ENCODE data around the gene PKMYT1. TPM values are rescaled to one million over a fixed set of nuclear protein-coding genes. Genes with fewer than 3 reads are reported as not detected.

Gene PKMYT1
- polyA plus RNA-seq, 1 experiment: 1.2 TPM

GRCh38 chr16:2976201-2976600 is 4.0 kb downstream of the PKMYT1 start:
- POLR2A ChIA-PET: no interaction called here
- no peak for DNase-seq (ENCODE audit: low read depth, low spot score)
- H3K27ac ChIP-seq (ENCODE audit: low read depth, low read length): no peak overlapping the region
- no peaks in the 10 kb centered on the region for H3K27me3 ChIP-seq (ENCODE audit: control insufficient read depth, insufficient read depth, low read length)
- no peak overlapping the region for H3K4me3 ChIP-seq (ENCODE audit: low read depth, low read length)
- CTCF ChIA-PET: interaction anchor here (1.5 kb wide), 1 partner anchor 14 kb away, joined by 5 read pairs; no protein-coding TSS in a partner anchor
- no peak for TF ChIP-seq CTCF (IDR thresholded peaks at IDR 0.05; ENCODE audit: low read depth, low read length)
- peaks cover 5% of the 10 kb centered on the region; the same call in 1 of the 2 replicates for H3K9me3 ChIP-seq (ENCODE audit: control insufficient read depth, insufficient read depth, low read length)

- ChIA-PET CTCF (interaction anchor here (1.5 kb wide), 1 partner anchor 13 kb away, joined by 5 read pairs; no protein-coding TSS in a partner anchor), POLR2A (no interaction called here)
- DNase-seq (ENCODE audit: low read depth, low spot score): no peak
- no peak overlapping the region for H3K4me3 ChIP-seq (ENCODE audit: low read depth, low read length)
- H3K9me3 ChIP-seq (ENCODE audit: control insufficient read depth, insufficient read depth, low read length): no peaks in the 10 kb centered on the region; the same call in 1 of the 2 replicates
- no peak overlapping the region for H3K27ac ChIP-seq (ENCODE audit: low read depth, low read length)
- H3K27me3 ChIP-seq (ENCODE audit: control insufficient read depth, insufficient read depth, low read length): no peaks in the 10 kb centered on the region
- no peak for TF ChIP-seq CTCF (IDR thresholded peaks at IDR 0.05; ENCODE audit: low read depth, low read length)
Observed at GRCh38 chr16:2975161-2975795, 5.0 kb downstream of the PKMYT1 start.

- Histone ChIP-seq H3K9me3 (ENCODE audit: control insufficient read depth, insufficient read depth, low read length) (no peaks in the 10 kb centered on the region; the same call in 1 of the 2 replicates), H3K27ac (ENCODE audit: low read depth, low read length) (no peak overlapping the region), H3K4me3 (ENCODE audit: low read depth, low read length) (no peak overlapping the region), H3K27me3 (ENCODE audit: control insufficient read depth, insufficient read depth, low read length) (no peaks in the 10 kb centered on the region)
- DNase-seq (ENCODE audit: low read depth, low spot score): no peak
- CTCF ChIA-PET: interaction anchor here (1.5 kb wide), 1 partner anchor 13 kb away, joined by 5 read pairs; no protein-coding TSS in a partner anchor
- TF ChIP-seq CTCF (IDR thresholded peaks at IDR 0.05; ENCODE audit: low read depth, low read length): no peak
- POLR2A ChIA-PET: no interaction called here
Observed at GRCh38 chr16:2974319-2975056, 5.8 kb downstream of the PKMYT1 start.

- no peaks in the 10 kb centered on the region; the same call in 1 of the 2 replicates for H3K9me3 ChIP-seq (ENCODE audit: control insufficient read depth, insufficient read depth, low read length)
- ChIA-PET CTCF (interaction anchor here (1.3 kb wide), 1 partner anchor 8 kb away, joined by 3 read pairs; no protein-coding TSS in a partner anchor), POLR2A (no interaction called here)
- H3K4me3 ChIP-seq (ENCODE audit: low read depth, low read length): no peak overlapping the region
- no peak for DNase-seq (ENCODE audit: low read depth, low spot score)
- H3K27ac ChIP-seq (ENCODE audit: low read depth, low read length): no peak overlapping the region
- H3K27me3 ChIP-seq (ENCODE audit: control insufficient read depth, insufficient read depth, low read length): no peaks in the 10 kb centered on the region
- no peak for TF ChIP-seq CTCF (IDR thresholded peaks at IDR 0.05; ENCODE audit: low read depth, low read length)
Observed at GRCh38 chr16:2973605-2974318, 6.5 kb downstream of the PKMYT1 start.

Data from AG04450 (cell line).